Neural cell (in vitro differentiated cells): ENCODE measurements around the gene MYCN.

Experiments
- CTCF ChIP-seq: fragments of 450-650 bp; IDR thresholded peaks from 2 replicates; pipeline ENCODE4 v1.5.1; 2014; ENCODE audit warnings: antibody characterized with exemption, mild to moderate bottlenecking, moderate library complexity; ENCODE audit not compliant: poor library complexity, severe bottlenecking
- EP300 ChIP-seq: fragments of 450-650 bp; conservative IDR thresholded peaks from 2 replicates; pipeline ENCODE4 v1.6.1; 2014; ENCODE audit warnings: antibody characterized with exemption, mild to moderate bottlenecking, moderate library complexity; ENCODE audit not compliant: poor library complexity, severe bottlenecking
- EZH2 ChIP-seq: fragments of 200-600, 300-800 bp; shearing (Covaris generic), sonication (generic); IDR thresholded peaks from 2 replicates; pipeline ENCODE4 v1.6.1; 2014; ENCODE audit warnings: antibody characterized with exemption, low read length, borderline replicate concordance, mild to moderate bottlenecking; ENCODE audit not compliant: insufficient read depth, poor library complexity, severe bottlenecking
- MXI1 ChIP-seq: fragments of 450-650 bp; conservative IDR thresholded peaks from 2 replicates; pipeline ENCODE4 v1.6.1; 2014; ENCODE audit warnings: antibody characterized with exemption, mild to moderate bottlenecking; ENCODE audit not compliant: poor library complexity, severe bottlenecking
- POLR2AphosphoS5 ChIP-seq: IDR thresholded peaks from 2 replicates; pipeline ENCODE4 v1.6.1; 2012
- REST ChIP-seq: IDR thresholded peaks from 2 replicates; pipeline ENCODE4 v1.6.1; 2012; ENCODE audit warnings: borderline replicate concordance
- TAF1 ChIP-seq: IDR thresholded peaks from 2 replicates; pipeline ENCODE4 v1.6.1; 2012; ENCODE audit warnings: low read depth

- no peak for TF ChIP-seq POLR2AphosphoS5
- no peak for TF ChIP-seq CTCF
- no peak for TF ChIP-seq EZH2
- TF ChIP-seq EP300: no peak
- TF ChIP-seq REST: no peak
- no peak for TF ChIP-seq TAF1
- TF ChIP-seq MXI1: no peak
These were observed 9.6 kb upstream of the MYCN start for GRCh38 chr2:15930589-15931318.
